SHP77 treated with DMSO at 0.1 percent for 48 hours (cell line): ENCODE data around the gene IL31RA.

Source experiments
- DNase-seq: peaks from one replicate; lab custom pipeline; 2025; lab: John Stamatoyannopoulos, UW

Gene IL31RA

GRCh38 chr5:55860288-55860687 lies 9.1 kb downstream of the IL31RA start:
- DNase-seq, result no peak

GRCh38 chr5:55860709-55861108 lies 9.6 kb downstream of the IL31RA start:
- DNase-seq, result no peak

GRCh38 chr5:55864606-55865541 lies 13.7 kb downstream of the IL31RA start:
- DNase-seq, result no peak

GRCh38 chr5:55865831-55866230 lies 14.7 kb downstream of the IL31RA start:
- DNase-seq, result no peak

GRCh38 chr5:55866485-55866884 lies 15.3 kb downstream of the IL31RA start:
- DNase-seq, result no peak

- DNase-seq, result no peak
Observed at GRCh38 chr5:55866934-55867333, 15.8 kb downstream of the IL31RA start.

- DNase-seq, result no peak
Observed at GRCh38 chr5:55868846-55869245, 17.7 kb downstream of the IL31RA start.

GRCh38 chr5:55869847-55870246 lies 18.7 kb downstream of the IL31RA start:
- no peak for DNase-seq

GRCh38 chr5:55873234-55873633 lies 22.1 kb downstream of the IL31RA start:
- no peak for DNase-seq

GRCh38 chr5:55877655-55878054 lies 26.5 kb downstream of the IL31RA start:
- DNase-seq, result no peak

GRCh38 chr5:55880453-55880852 lies 29.3 kb downstream of the IL31RA start:
- no peak for DNase-seq

GRCh38 chr5:55885359-55885758 lies 34.2 kb downstream of the IL31RA start:
- DNase-seq, result no peak

- no peak for DNase-seq
Observed at GRCh38 chr5:55888205-55888604, 37.0 kb downstream of the IL31RA start.

GRCh38 chr5:55892479-55892878 lies 41.3 kb downstream of the IL31RA start:
- no peak for DNase-seq

- DNase-seq, result no peak
Observed at GRCh38 chr5:55894135-55894534, 43.0 kb downstream of the IL31RA start.

- DNase-seq, result no peak
Observed at GRCh38 chr5:55895346-55895745, 44.2 kb downstream of the IL31RA start.

GRCh38 chr5:55896238-55896637 lies 45.1 kb downstream of the IL31RA start:
- no peak for DNase-seq

GRCh38 chr5:55896663-55897062 lies 45.5 kb downstream of the IL31RA start:
- DNase-seq, result no peak

- DNase-seq, result no peak
Observed at GRCh38 chr5:55897206-55897894, 46.2 kb downstream of the IL31RA start.

- no peak for DNase-seq
Observed at GRCh38 chr5:55897905-55898304, 46.7 kb downstream of the IL31RA start.

GRCh38 chr5:55899344-55899743 lies 48.2 kb downstream of the IL31RA start:
- no peak for DNase-seq

GRCh38 chr5:55900068-55900467 lies 48.9 kb downstream of the IL31RA start:
- no peak for DNase-seq

GRCh38 chr5:55900776-55901175 lies 49.6 kb downstream of the IL31RA start:
- DNase-seq, result no peak
